ENCODE results near the gene STX8.

STX8 gene

DNA sequence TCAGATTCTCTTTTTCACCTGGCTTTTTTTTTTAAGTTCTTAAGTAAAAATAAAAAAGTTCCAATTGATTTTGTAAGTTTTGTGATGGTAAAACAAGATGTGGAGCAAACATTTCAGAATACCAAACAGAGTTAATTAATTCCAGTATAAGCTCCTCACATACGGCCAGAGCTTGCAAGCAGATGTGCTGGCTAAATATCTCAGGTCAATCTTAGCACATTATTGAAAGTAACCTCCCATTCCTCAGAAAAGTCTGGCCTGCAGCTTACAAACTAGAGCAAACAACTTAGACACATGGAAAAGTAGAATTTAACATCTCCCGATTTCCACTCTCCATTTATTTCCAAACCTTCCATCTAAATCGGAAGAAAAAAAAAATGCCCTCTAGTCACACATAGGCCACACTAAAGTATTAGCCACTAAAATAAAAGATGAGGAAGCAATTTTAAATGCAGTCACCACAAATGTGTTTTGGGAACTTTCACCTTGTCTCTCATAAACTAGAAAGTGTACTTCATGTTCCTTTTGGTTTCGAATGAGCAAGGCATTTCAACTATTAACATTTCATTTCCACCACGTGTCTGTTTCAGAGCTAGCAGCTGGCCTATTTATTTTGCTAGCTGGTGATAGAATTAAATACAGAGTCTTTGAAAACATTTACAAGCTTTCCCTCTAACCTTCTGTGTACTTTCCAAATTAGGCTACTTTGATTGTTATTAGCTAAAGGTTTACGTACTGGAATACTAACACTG lies 143.3 kb downstream of the STX8 start:
- H3K4me3 ChIP-seq (ENCODE audit: low read depth, low read length): no peak overlapping the region
- TF ChIP-seq, protein P1, sequence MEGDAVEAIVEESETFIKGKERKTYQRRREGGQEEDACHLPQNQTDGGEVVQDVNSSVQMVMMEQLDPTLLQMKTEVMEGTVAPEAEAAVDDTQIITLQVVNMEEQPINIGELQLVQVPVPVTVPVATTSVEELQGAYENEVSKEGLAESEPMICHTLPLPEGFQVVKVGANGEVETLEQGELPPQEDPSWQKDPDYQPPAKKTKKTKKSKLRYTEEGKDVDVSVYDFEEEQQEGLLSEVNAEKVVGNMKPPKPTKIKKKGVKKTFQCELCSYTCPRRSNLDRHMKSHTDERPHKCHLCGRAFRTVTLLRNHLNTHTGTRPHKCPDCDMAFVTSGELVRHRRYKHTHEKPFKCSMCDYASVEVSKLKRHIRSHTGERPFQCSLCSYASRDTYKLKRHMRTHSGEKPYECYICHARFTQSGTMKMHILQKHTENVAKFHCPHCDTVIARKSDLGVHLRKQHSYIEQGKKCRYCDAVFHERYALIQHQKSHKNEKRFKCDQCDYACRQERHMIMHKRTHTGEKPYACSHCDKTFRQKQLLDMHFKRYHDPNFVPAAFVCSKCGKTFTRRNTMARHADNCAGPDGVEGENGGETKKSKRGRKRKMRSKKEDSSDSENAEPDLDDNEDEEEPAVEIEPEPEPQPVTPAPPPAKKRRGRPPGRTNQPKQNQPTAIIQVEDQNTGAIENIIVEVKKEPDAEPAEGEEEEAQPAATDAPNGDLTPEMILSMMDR (IDR thresholded peaks at IDR 0.05; ENCODE audit: low read depth, low read length): no peak

DNA sequence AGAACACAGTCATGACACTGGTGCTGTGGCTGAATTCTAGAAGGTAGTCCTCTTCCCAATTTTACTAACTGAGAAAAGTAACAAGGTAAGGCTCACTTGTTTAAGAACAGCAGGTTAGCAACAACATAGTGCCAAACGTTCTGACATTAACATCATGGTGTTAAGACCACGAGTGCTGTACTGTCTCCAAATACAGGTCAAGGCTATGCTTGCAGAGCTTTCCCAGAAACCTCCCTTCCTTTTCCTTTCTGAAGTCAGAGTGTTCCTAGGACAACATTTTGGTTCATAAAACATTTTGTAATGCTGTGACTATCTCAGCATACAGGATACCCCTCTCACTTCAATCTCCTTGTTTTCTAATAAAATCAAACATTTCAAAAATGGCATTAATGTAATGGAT lies 144.0 kb downstream of the STX8 start:
- TF ChIP-seq, protein P1 (IDR thresholded peaks at IDR 0.05; ENCODE audit: low read depth, low read length): no peak

GRCh38 chr17:9427465-9428315 lies 147.9 kb downstream of the STX8 start:
- no peak overlapping the region for H3K4me3 ChIP-seq (ENCODE audit: low read depth, low read length)
- TF ChIP-seq, protein P1 (IDR thresholded peaks at IDR 0.05; ENCODE audit: low read depth, low read length): no peak

More for the DNA sequence above, 144.0 kb downstream of the STX8 start:
- no peak overlapping the region for H3K4me3 ChIP-seq (ENCODE audit: low read depth, low read length)

DNA sequence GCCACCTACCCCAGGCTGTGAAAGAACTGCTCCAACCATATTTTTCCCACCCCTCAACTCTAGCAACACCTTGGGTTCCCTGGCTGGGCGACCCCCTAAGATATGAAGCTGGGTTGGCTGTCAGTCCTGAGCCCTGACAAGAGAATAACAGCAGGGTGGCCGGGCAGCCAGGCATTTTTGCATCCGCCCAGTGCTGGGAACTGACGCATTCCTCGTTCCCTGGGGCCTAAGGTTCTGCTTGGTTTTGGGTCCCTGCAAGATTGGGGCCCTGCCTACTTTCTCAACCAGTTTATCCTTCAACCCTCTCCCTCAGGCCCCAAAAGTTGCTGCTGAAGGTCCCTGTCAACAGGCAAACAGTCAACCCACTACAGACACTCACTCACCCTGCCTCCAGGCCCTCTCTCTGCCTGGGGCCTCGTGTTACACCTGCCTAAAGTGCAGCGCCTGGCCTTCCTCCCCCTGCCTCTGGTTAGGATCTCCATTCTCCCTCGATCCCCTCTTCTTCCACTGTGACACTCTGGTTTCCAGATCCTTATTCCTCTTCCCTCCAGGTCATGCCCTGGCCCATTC lies 151.5 kb downstream of the STX8 start:
- no peak overlapping the region for H3K4me3 ChIP-seq (ENCODE audit: low read depth, low read length)
- TF ChIP-seq, protein P1 (IDR thresholded peaks at IDR 0.05; ENCODE audit: low read depth, low read length): no peak

GRCh38 chr17:9421525-9421924 lies 154.1 kb downstream of the STX8 start:
- H3K4me3 ChIP-seq (ENCODE audit: low read depth, low read length): no peak overlapping the region
- TF ChIP-seq, protein P1 (IDR thresholded peaks at IDR 0.05; ENCODE audit: low read depth, low read length): no peak

DNA sequence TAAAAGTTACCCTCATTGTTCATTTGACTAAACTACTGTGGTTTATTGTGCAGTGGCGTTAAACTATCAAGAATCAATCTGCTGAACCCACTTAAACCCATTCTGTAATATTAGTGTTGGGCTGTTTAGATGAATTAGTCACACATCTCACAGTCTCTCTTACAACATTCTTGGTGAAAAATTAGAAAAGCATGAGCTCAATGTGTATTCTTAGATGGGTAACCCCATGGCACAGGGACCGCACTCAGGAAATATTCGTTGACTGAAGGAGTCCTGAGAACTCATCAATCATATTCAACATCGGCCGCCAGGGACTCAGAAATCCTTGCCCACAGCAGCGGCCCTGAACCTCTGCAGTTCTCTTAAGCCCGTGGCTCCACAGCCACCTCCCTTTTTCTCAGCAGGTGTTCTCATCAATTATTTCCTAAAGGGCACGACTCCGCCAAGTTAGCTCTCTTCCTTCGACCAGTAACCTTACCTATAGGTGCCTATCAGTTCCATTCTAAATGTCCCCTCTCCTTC lies 155.6 kb downstream of the STX8 start:
- TF ChIP-seq, protein P1 (IDR thresholded peaks at IDR 0.05; ENCODE audit: low read depth, low read length): no peak
- no peak overlapping the region for H3K4me3 ChIP-seq (ENCODE audit: low read depth, low read length)
